Measurements from ENCODE around the gene RRM2. TPM values are rescaled to one million over a fixed set of nuclear protein-coding genes. Genes with fewer than 3 reads are reported as not detected.
A peak's percentile ranks its signal among the peaks of the same experiment; 100 is the strongest.
"Not testable (repeated sequence)": the region's sequence is repeated elsewhere in the genome, so short reads cannot be mapped to it uniquely, and the experiment has no call there.

RRM2 gene
- total and polyA plus RNA-seq, 4 donors: 16.6 to 42.4 (median 29.6) TPM

- Histone ChIP-seq H3K4me1 (ENCODE audit: control insufficient read depth, insufficient read depth, low read length) (no peaks in the 10 kb centered on the region), H3K4me3 (ENCODE audit: low read depth, low read length) (no peak overlapping the region), H3K36me3 (ENCODE audit: control insufficient read depth, insufficient read depth, low read length) (no peaks in the 10 kb centered on the region), H3K27me3 (ENCODE audit: control insufficient read depth, insufficient read depth, low read length) (no peaks in the 10 kb centered on the region), H3K9me3 (ENCODE audit: control insufficient read depth, insufficient read depth, low read length) (peaks cover 2% of the 10 kb centered on the region), H3K27ac (ENCODE audit: low read depth, low read length) (no peak overlapping the region)
- no peak for DNase-seq (ENCODE audit: low read depth in 4 of 6, low spot score in 6 of 6)
- 78% methylated on average over 6 of the region's 6 CpGs for WGBS (ENCODE audit: insufficient coverage)
Measured at GRCh38 chr2:10103179-10103578, 19.4 kb upstream of the RRM2 start.

GRCh38 chr2:10104906-10105305 is 17.6 kb upstream of the RRM2 start:
- not testable (repeated sequence) for H3K27me3 ChIP-seq (ENCODE audit: control insufficient read depth, insufficient read depth, low read length); H3K4me1 ChIP-seq (ENCODE audit: control insufficient read depth, insufficient read depth, low read length); DNase-seq (ENCODE audit: low read depth in 4 of 6, low spot score in 6 of 6); H3K27ac ChIP-seq (ENCODE audit: low read depth, low read length); H3K4me3 ChIP-seq (ENCODE audit: low read depth, low read length); H3K9me3 ChIP-seq (ENCODE audit: control insufficient read depth, insufficient read depth, low read length); H3K36me3 ChIP-seq (ENCODE audit: control insufficient read depth, insufficient read depth, low read length)

GRCh38 chr2:10109311-10109710 is 13.2 kb upstream of the RRM2 start:
- Histone ChIP-seq H3K4me3 (ENCODE audit: low read depth, low read length) (no peak overlapping the region), H3K27ac (ENCODE audit: low read depth, low read length) (no peak overlapping the region), H3K27me3 (ENCODE audit: control insufficient read depth, insufficient read depth, low read length) (no peaks in the 10 kb centered on the region), H3K9me3 (ENCODE audit: control insufficient read depth, insufficient read depth, low read length) (peaks cover 2% of the 10 kb centered on the region), H3K4me1 (ENCODE audit: control insufficient read depth, insufficient read depth, low read length) (no peaks in the 10 kb centered on the region), H3K36me3 (ENCODE audit: control insufficient read depth, insufficient read depth, low read length) (no peaks in the 10 kb centered on the region)
- DNase-seq (ENCODE audit: low read depth in 4 of 6, low spot score in 6 of 6): no peak

GRCh38 chr2:10119027-10119325 is 3.6 kb upstream of the RRM2 start:
- Histone ChIP-seq H3K27ac (ENCODE audit: low read depth, low read length) (no peak overlapping the region), H3K27me3 (ENCODE audit: control insufficient read depth, insufficient read depth, low read length) (peaks cover 16% of the 10 kb centered on the region), H3K4me3 (ENCODE audit: low read depth, low read length) (no peak overlapping the region), H3K9me3 (ENCODE audit: control insufficient read depth, insufficient read depth, low read length) (no peaks in the 10 kb centered on the region), H3K36me3 (ENCODE audit: control insufficient read depth, insufficient read depth, low read length) (no peaks in the 10 kb centered on the region), H3K4me1 (ENCODE audit: control insufficient read depth, insufficient read depth, low read length) (peaks cover 28% of the 10 kb centered on the region)
- 100% methylated on average over 1 of the region's 3 CpGs for WGBS (ENCODE audit: insufficient coverage)
- no peak for DNase-seq (ENCODE audit: low read depth in 4 of 6, low spot score in 6 of 6)

- no peaks in the 10 kb centered on the region for H3K9me3 ChIP-seq (ENCODE audit: control insufficient read depth, insufficient read depth, low read length)
- peaks cover 16% of the 10 kb centered on the region for H3K27me3 ChIP-seq (ENCODE audit: control insufficient read depth, insufficient read depth, low read length)
- WGBS (ENCODE audit: insufficient coverage): 57% methylated on average over 5 of the region's 14 CpGs
- H3K4me3 ChIP-seq (ENCODE audit: low read depth, low read length): peak overlapping the region; percentile 68
- peaks cover 28% of the 10 kb centered on the region for H3K4me1 ChIP-seq (ENCODE audit: control insufficient read depth, insufficient read depth, low read length)
- DNase-seq (ENCODE audit: low read depth in 4 of 6, low spot score in 6 of 6): no peak
- no peak overlapping the region for H3K27ac ChIP-seq (ENCODE audit: low read depth, low read length)
- H3K36me3 ChIP-seq (ENCODE audit: control insufficient read depth, insufficient read depth, low read length): no peaks in the 10 kb centered on the region
Measured at GRCh38 chr2:10119601-10120157, 2.9 kb upstream of the RRM2 start.

- Histone ChIP-seq H3K9me3 (ENCODE audit: control insufficient read depth, insufficient read depth, low read length) (no peaks in the 10 kb centered on the region), H3K27me3 (ENCODE audit: control insufficient read depth, insufficient read depth, low read length) (peaks cover 16% of the 10 kb centered on the region), H3K4me1 (ENCODE audit: control insufficient read depth, insufficient read depth, low read length) (peaks cover 28% of the 10 kb centered on the region), H3K36me3 (ENCODE audit: control insufficient read depth, insufficient read depth, low read length) (no peaks in the 10 kb centered on the region), H3K27ac (ENCODE audit: low read depth, low read length) (no peak overlapping the region), H3K4me3 (ENCODE audit: low read depth, low read length) (peak overlapping the region; percentile 68)
- under 1% methylated on average over 55 of the region's 60 CpGs for WGBS (ENCODE audit: insufficient coverage)
- DNase-seq (ENCODE audit: low read depth in 4 of 6, low spot score in 6 of 6): peak in 5 of 6 donors; percentile 69 to 96 (median 78)
Measured at GRCh38 chr2:10120158-10120876, 2.2 kb upstream of the RRM2 start.

GRCh38 chr2:10120877-10121574 is 1.5 kb upstream of the RRM2 start:
- H3K4me3 ChIP-seq (ENCODE audit: low read depth, low read length): peak overlapping the region; percentile 68
- DNase-seq (ENCODE audit: low read depth in 4 of 6, low spot score in 6 of 6): no peak
- H3K4me1 ChIP-seq (ENCODE audit: control insufficient read depth, insufficient read depth, low read length): peaks cover 28% of the 10 kb centered on the region
- no peak overlapping the region for H3K27ac ChIP-seq (ENCODE audit: low read depth, low read length)
- H3K27me3 ChIP-seq (ENCODE audit: control insufficient read depth, insufficient read depth, low read length): peaks cover 16% of the 10 kb centered on the region
- no peaks in the 10 kb centered on the region for H3K36me3 ChIP-seq (ENCODE audit: control insufficient read depth, insufficient read depth, low read length)
- 40% methylated on average over 3 of the region's 13 CpGs for WGBS (ENCODE audit: insufficient coverage)
- no peaks in the 10 kb centered on the region for H3K9me3 ChIP-seq (ENCODE audit: control insufficient read depth, insufficient read depth, low read length)

- Histone ChIP-seq H3K27ac (ENCODE audit: low read depth, low read length) (no peak overlapping the region), H3K4me3 (ENCODE audit: low read depth, low read length) (peak overlapping the region; percentile 58), H3K27me3 (ENCODE audit: control insufficient read depth, insufficient read depth, low read length) (peaks cover 16% of the 10 kb centered on the region), H3K4me1 (ENCODE audit: control insufficient read depth, insufficient read depth, low read length) (peaks cover 28% of the 10 kb centered on the region), H3K36me3 (ENCODE audit: control insufficient read depth, insufficient read depth, low read length) (no peaks in the 10 kb centered on the region), H3K9me3 (ENCODE audit: control insufficient read depth, insufficient read depth, low read length) (no peaks in the 10 kb centered on the region)
- 3% methylated on average over 10 of the region's 18 CpGs for WGBS (ENCODE audit: insufficient coverage)
- no peak for DNase-seq (ENCODE audit: low read depth in 4 of 6, low spot score in 6 of 6)
Measured at GRCh38 chr2:10123281-10123680, 742 bp downstream of the RRM2 start.

GRCh38 chr2:10124538-10125045 is 2.1 kb downstream of the RRM2 start:
- H3K36me3 ChIP-seq (ENCODE audit: control insufficient read depth, insufficient read depth, low read length): no peaks in the 10 kb centered on the region
- 0% methylated on average over 2 of the region's 5 CpGs for WGBS (ENCODE audit: insufficient coverage)
- peaks cover 26% of the 10 kb centered on the region for H3K4me1 ChIP-seq (ENCODE audit: control insufficient read depth, insufficient read depth, low read length)
- no peaks in the 10 kb centered on the region for H3K9me3 ChIP-seq (ENCODE audit: control insufficient read depth, insufficient read depth, low read length)
- peak in 5 of 6 donors; percentile 59 to 95 (median 75) for DNase-seq (ENCODE audit: low read depth in 4 of 6, low spot score in 6 of 6)
- H3K4me3 ChIP-seq (ENCODE audit: low read depth, low read length): no peak overlapping the region
- no peak overlapping the region for H3K27ac ChIP-seq (ENCODE audit: low read depth, low read length)
- peaks cover 16% of the 10 kb centered on the region for H3K27me3 ChIP-seq (ENCODE audit: control insufficient read depth, insufficient read depth, low read length)

Data from spinal cord (tissue), 10 donors.